T-helper 1 cell treated with Interleukin-12 subunit alpha and Interleukin-12 subunit beta and Interleukin-4 antibody, amounts not matched to agents 30 ng/mL and 1 ng/mL, for 36 hours (primary cell): ENCODE results near the gene CUX1. TPM values are rescaled to one million over a fixed set of nuclear protein-coding genes. Genes with fewer than 3 reads are reported as not detected.
"Not testable (repeated sequence)": the region's sequence is repeated elsewhere in the genome, so short reads cannot be mapped to it uniquely, and the experiment has no call there.

Source experiments
- intact Hi-C: fragments of 100-400 bp; cut with micrococcal nuclease; formaldehyde crosslinking; loops from one replicate; pipeline ENCODE4 v1.15.1; 2024
- total RNA-seq: library from RNA; stranded (reverse); gene quantifications from 2 replicates; pipeline ENCODE4 v1.2.3, GENCODE V29; 2022

CUX1 gene
- total RNA-seq, 1 donor from 2014 or later, result 24.5 TPM

- intact Hi-C loops, result no loop called here
Observed at GRCh38 chr7:102169651-102170392, 352.4 kb downstream of the CUX1 start.

GRCh38 chr7:102170393-102170970 is 353.1 kb downstream of the CUX1 start:
- intact Hi-C loops, result no loop called here

GRCh38 chr7:102173669-102174068 is 356.2 kb downstream of the CUX1 start:
- intact Hi-C loops, result no loop called here

GRCh38 chr7:102175423-102176170 is 358.2 kb downstream of the CUX1 start:
- intact Hi-C loops, result no loop called here

- intact Hi-C loops, result no loop called here
Observed at GRCh38 chr7:102178410-102178809, 361.0 kb downstream of the CUX1 start.

- intact Hi-C loops, result no loop called here
Observed at GRCh38 chr7:102180727-102181126, 363.3 kb downstream of the CUX1 start.

- intact Hi-C loops, result no loop called here
Observed at GRCh38 chr7:102181517-102181916, 364.1 kb downstream of the CUX1 start.

GRCh38 chr7:102182016-102182415 is 364.6 kb downstream of the CUX1 start:
- intact Hi-C loops, result no loop called here

- intact Hi-C loops, result not testable (repeated sequence)
Observed at GRCh38 chr7:102183848-102184247, 366.4 kb downstream of the CUX1 start.

GRCh38 chr7:102184303-102184702 is 366.9 kb downstream of the CUX1 start:
- intact Hi-C loops, result no loop called here

- intact Hi-C loops, result no loop called here
Observed at GRCh38 chr7:102185796-102186195, 368.4 kb downstream of the CUX1 start.

- intact Hi-C loops, result no loop called here
Observed at GRCh38 chr7:102186306-102186705, 368.9 kb downstream of the CUX1 start.

GRCh38 chr7:102188746-102189145 is 371.3 kb downstream of the CUX1 start:
- intact Hi-C loops, result no loop called here

GRCh38 chr7:102189756-102190155 is 372.3 kb downstream of the CUX1 start:
- intact Hi-C loops, result no loop called here

- intact Hi-C loops, result no loop called here
Observed at GRCh38 chr7:102190776-102191350, 373.4 kb downstream of the CUX1 start.

- intact Hi-C loops, result no loop called here
Observed at GRCh38 chr7:102191556-102192379, 374.3 kb downstream of the CUX1 start.

- intact Hi-C loops, result no loop called here
Observed at GRCh38 chr7:102192790-102193189, 375.4 kb downstream of the CUX1 start.

- intact Hi-C loops, result no loop called here
Observed at GRCh38 chr7:102193806-102194205, 376.4 kb downstream of the CUX1 start.

- intact Hi-C loops, result no loop called here
Observed at GRCh38 chr7:102195361-102195760, 377.9 kb downstream of the CUX1 start.

GRCh38 chr7:102196028-102196427 is 378.6 kb downstream of the CUX1 start:
- intact Hi-C loops, result no loop called here

GRCh38 chr7:102197161-102197560 is 379.7 kb downstream of the CUX1 start:
- intact Hi-C loops, result no loop called here
